Psoas muscle (tissue), 8 donors: Measurements from ENCODE around the gene ATP9A. TPM values are rescaled to one million over a fixed set of nuclear protein-coding genes. Genes with fewer than 3 reads are reported as not detected.
A peak's percentile ranks its signal among the peaks of the same experiment; 100 is the strongest.

Source experiments
- ATAC-seq, 4 donors: fragments of 200-7000 bp; cut with Tn5 transposase; one replicate each; pipeline ENCODE4 v1.9.1; 2020; ENCODE audit warnings: moderate library complexity in 3 of 4, mild to moderate bottlenecking in 2 of 4
- DNase-seq, 2 donors: peaks; one replicate each; pipeline ENCODE4 v3.0.0-alpha.2; 2020
- H3K27ac ChIP-seq: fragments of 200-600 bp; one replicate; pipeline ENCODE4 v1.8.0; 2022
- H3K27me3 ChIP-seq, 3 donors: fragments of 200-600 bp in 1 of 3; one replicate each; pipeline versions ENCODE4 v1.6.1 to v1.8.0; 2013 to 2022; ENCODE audit warnings: low read length in 2 of 3, mild to moderate bottlenecking in 2 of 3, moderate library complexity in 1 of 3; ENCODE audit not compliant: insufficient read depth in 3 of 3
- H3K36me3 ChIP-seq, 2 donors: fragments of 200-600 bp in 1 of 2; one replicate each; pipeline versions ENCODE4 v1.6.1 to v1.8.0; 2013 to 2022; ENCODE audit warnings: low read depth in 1 of 2, mild to moderate bottlenecking in 1 of 2, moderate library complexity in 1 of 2; ENCODE audit not compliant: insufficient read depth in 1 of 2
- H3K4me1 ChIP-seq: fragments of 200-600 bp; one replicate; pipeline ENCODE4 v1.8.0; 2022
- H3K4me3 ChIP-seq: fragments of 200-600 bp; one replicate; pipeline ENCODE4 v1.8.0; 2022; ENCODE audit warnings: mild to moderate bottlenecking
- H3K9me3 ChIP-seq: fragments of 200-600 bp; one replicate; pipeline ENCODE4 v1.8.0; 2022
- CTCF ChIP-seq: fragments of 200-600 bp; IDR thresholded peaks from one replicate; pipeline ENCODE4 v1.8.0; 2022; ENCODE audit warnings: antibody characterized with exemption
- WGBS, 3 donors: extraction: QIAGEN DNeasy Blood & Tissue Kit; methylation state at CpG; one replicate each; pipeline versions ENCODE4 v1.1.6 to v1.1.7; 2013; 5-methylcytosine and 5-hydroxymethylcytosine counted together
- intact Hi-C, 2 donors: fragments of 100-400 bp; cut with DNase I; formaldehyde crosslinking; loops; one replicate each; pipeline versions ENCODE4 v1.11.0 to v1.14.2; 2022
- polyA plus RNA-seq, 3 donors: library from polyadenylated mRNA; stranded (reverse); fragments of 200-250 nt; gene quantifications; one replicate each; pipeline ENCODE4 v1.2.3, GENCODE V29; 2013
- total RNA-seq, 4 donors: library from RNA; stranded (reverse); fragmentation: NEBNext Ultra II Directional in 2 of 4; extraction: Animal tissue kit (Norgen Biotek cat#: 25700) in 2 of 4; gene quantifications; one replicate each; pipeline versions ENCODE4 v1.2.1 to v1.2.4, GENCODE V29; 2021 to 2023
- donor health status: healthy with polysubstance abuse.
- donor health status: DM: no; HTN: no; CAD: no; lungs with moderate emphysema.
- donor health status: Bipolar disorder and iron deficiency.
- donor health status: healthy.
- donor health status: DM: yes; HTN: yes; CAD: no.
- donor health status: DM: no; HTN: no; CAD: no.
- donor health status: DM: no; HTN: no; CAD: no.
- donor health status: DM: yes; HTN: yes; CAD: no.

Gene ATP9A
- total and polyA plus RNA-seq, 7 donors, result 1.8 to 42.3 (median 17.2) TPM

- intact Hi-C loops, result no loop called here
- no peak for TF ChIP-seq CTCF
- Histone ChIP-seq H3K4me3 (no peak overlapping the region), H3K27ac (no peak overlapping the region), H3K9me3 (no peaks in the 10 kb centered on the region), H3K36me3 (no peaks in the 10 kb centered on the region), H3K27me3 (no peaks in the 10 kb centered on the region), H3K4me1 (peaks cover 5% of the 10 kb centered on the region)
- 79 to 82% (median 80%) methylated on average over 9 of the region's 9 CpGs for WGBS, 3 donors
- DNase-seq (no peak), ATAC-seq (no peak)
These were observed 133.9 kb downstream of the ATP9A start for GRCh38 chr20:51634257-51634656.

GRCh38 chr20:51633430-51633829 lies 134.8 kb downstream of the ATP9A start:
- TF ChIP-seq CTCF, result no peak
- intact Hi-C loops, result no loop called here
- no peak overlapping the region for H3K27ac ChIP-seq
- H3K36me3 ChIP-seq, result no peaks in the 10 kb centered on the region
- DNase-seq (no peak), ATAC-seq (no peak)
- no peaks in the 10 kb centered on the region for H3K27me3 ChIP-seq
- no peak overlapping the region for H3K4me3 ChIP-seq
- 91 to 99% (median 98%) methylated on average over 3 of the region's 3 CpGs for WGBS, 3 donors
- no peaks in the 10 kb centered on the region for H3K9me3 ChIP-seq
- peaks cover 5% of the 10 kb centered on the region for H3K4me1 ChIP-seq

- peak in 1 of 4 donors; percentile 4 for ATAC-seq
- DNase-seq, result no peak
- intact Hi-C loops, result no loop called here
- Histone ChIP-seq H3K36me3 (no peaks in the 10 kb centered on the region), H3K27me3 (no peaks in the 10 kb centered on the region), H3K4me1 (peaks cover 5% of the 10 kb centered on the region), H3K4me3 (no peak overlapping the region), H3K9me3 (no peaks in the 10 kb centered on the region), H3K27ac (peak overlapping the region; percentile 76)
- no peak for TF ChIP-seq CTCF
- 93 to 95% (median 93%) methylated on average over 6 of the region's 6 CpGs for WGBS, 3 donors
These were observed 136.2 kb downstream of the ATP9A start for GRCh38 chr20:51631953-51632352.

- peaks cover 5% of the 10 kb centered on the region for H3K4me1 ChIP-seq
- H3K27ac ChIP-seq, result peak overlapping the region; percentile 76
- peak overlapping the region; percentile 7 for H3K4me3 ChIP-seq
- no peaks in the 10 kb centered on the region for H3K27me3 ChIP-seq
- ATAC-seq (peak; percentile 39 to 83 (median 70)), DNase-seq (peak; percentile 63 to 82)
- TF ChIP-seq CTCF, result no peak
- WGBS, 3 donors, result 43 to 47% (median 47%) methylated on average over 21 of the region's 21 CpGs
- no peaks in the 10 kb centered on the region for H3K36me3 ChIP-seq
- no peaks in the 10 kb centered on the region for H3K9me3 ChIP-seq
- intact Hi-C loops, result no loop called here
These were observed 136.9 kb downstream of the ATP9A start for GRCh38 chr20:51631011-51631950.
